CD4-positive, alpha-beta T cell treated with Interleukin-17A for 1 hour (primary cell): ENCODE measurements around the gene BCL2.

Experiments
- DNase-seq: peaks from one replicate; pipeline ENCODE4 v3.0.0-alpha.2; 2020

The BCL2 gene

DNA sequence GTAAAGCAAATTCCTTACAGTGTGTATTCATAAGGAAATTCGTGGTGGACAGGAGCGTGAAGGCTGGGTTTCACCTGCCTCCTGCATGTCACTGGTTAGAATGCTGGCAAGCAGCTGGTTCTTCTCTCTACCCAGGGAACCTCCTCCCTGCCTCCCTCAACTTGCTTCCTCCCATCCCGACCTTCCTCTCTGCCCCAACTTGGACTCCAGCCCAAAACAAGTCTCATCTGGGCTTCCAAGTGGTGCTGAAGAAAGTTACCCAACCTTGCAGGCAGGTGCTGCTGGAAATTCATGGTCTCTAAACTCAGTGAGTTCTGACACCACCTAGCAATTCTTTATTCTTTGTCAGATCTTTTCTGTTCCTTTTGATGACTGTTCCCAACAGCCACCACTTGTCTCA is 184.5 kb downstream of the BCL2 start:
- no peak for DNase-seq

DNA sequence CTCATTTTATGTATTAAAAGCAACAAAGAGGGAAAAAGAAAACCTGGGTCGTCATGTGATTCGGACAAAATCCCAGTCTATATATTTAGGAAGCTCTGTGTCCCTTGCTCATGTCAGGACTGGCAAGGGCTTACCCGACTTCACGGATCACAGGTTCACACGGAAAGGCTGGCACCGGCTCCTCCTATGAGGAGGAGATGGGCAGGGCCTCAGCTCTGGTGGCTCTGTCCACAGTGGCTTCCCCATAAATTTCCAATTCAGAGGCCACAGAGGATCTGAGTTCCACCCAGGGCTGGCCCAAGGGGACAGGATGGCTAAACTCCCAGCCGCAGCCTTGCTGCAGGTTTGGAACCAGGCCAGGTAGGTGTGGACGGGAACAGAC is 186.8 kb downstream of the BCL2 start:
- no peak for DNase-seq

DNA sequence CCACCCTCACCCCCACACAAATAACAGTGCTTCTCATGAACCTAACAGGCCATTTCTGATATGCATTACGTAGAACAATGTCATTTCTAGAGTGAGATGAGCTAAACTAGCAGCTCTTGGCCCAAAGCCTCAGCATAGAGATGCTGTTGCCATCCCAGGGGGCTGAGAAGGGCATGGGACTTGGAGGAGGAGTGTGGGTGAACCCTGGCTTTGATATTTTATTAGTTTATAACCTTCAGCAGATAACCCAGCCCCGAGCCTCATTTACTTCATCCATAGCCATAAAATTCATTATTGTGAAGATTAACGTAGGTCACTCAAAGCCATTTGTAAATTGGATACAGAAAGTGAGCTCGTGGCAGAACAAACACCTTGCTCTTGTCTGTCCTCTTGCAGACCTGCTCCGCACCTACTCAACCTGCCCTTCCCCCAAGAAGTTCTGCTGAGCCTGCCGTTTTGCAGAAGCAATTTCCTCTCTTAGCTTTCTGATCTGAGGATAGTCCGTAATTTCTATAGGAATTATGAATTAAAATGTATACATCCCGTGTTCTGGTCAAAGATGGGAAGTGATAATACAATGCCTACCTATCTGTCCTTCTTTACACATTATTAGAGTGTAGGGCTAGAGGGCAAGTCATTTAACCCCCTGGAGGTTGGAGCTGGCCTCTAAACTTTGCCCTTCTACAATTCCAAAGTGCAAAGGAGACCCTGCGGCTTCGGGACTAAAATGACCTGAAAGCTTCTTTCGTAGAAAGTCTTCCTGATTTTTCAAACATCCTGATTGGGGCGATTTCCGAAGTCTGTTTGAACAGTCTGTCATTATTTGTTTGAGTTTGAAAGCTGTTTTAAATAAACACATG is 187.4 kb downstream of the BCL2 start:
- no peak for DNase-seq

DNA sequence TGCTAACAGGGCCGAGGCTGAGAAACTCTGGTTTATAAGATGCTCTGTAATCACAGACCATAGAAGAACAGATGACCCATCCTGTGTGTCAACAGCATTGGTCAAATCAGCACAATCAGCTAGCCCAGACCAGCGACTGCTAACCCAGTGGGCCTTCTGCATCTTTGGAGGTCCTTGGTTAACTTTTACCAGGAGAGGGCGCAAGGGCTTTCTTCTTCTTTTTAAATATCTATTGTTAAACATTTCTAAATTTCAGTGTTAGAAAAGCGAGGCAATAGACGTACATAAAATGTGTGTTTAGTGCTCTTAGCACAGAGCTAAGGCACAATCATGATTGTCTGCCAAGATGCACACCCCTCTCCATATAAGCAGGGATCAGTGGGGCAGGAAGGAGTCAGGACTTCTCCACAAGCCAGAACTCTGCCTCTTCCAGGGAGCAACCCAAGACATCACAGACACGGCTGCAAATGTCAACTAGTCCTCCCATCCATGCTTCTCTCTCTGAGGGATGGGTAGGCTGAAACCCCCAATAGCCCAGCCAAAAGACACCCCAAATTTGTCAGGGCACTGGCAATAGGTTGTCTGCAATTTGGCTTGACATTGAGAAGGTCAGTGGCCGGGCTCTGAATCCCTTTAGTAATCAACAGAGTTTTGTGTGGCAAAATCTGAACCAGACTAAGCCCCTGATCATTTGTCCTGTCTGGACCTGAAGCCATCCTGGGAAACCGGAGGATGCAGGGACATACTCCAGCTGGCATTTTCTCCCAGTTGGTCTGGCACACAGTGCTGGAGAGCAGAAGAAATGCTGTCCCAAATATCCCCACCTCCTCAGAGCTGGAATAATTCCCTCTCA is 188.2 kb downstream of the BCL2 start:
- DNase-seq = peak; percentile 80

DNA sequence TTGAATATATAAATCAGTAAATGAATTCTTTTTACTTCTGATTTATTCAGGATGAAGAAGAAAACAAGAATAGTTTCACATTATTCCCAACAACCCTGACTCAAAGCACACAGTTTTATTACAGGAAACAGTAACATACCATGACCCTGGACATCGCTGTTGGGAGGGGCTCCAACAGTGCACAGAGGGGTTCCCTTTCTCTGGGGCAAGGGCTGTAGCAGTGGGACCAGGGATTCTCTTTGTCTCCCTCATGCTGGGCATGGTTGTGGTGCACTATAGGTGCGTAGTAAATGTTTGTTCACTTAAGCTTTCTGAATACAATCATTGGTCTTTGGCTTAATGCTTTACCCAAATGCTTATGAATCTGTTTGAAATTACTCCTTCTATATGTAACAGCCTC is 189.4 kb downstream of the BCL2 start:
- no peak for DNase-seq

DNA sequence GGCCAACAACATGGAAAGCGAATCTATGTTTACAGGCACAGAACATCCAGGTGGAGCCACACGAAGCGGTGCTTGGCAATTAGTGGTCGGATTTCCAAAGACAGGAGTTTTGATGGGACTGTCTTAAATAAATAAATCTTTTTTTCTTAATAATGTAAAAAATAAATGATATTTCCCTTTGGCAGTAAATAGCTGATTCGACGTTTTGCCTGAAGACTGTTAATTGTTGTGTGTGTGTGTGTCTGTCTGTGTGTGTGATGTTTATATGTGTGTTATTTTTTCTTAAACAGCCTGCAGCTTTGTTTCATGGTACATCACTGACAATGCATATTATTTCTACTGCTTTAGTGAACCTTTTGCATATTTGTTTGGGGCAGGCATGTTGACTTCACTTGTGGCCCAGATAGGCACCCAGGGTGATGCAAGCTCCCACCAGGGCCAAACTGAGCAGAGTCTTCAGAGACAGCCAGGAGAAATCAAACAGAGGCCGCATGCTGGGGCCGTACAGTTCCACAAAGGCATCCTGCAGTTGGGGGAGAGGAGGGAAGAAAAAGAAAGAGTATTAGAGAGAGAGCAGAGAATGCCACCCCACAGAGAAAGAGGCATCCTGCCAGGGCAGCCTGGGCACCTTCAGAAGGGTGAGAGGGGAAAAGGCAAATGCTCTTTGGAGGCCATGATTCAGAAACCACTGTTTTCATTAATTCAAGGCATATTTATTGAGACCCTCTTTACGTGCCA is 191.2 kb downstream of the BCL2 start:
- DNase-seq = no peak

DNA sequence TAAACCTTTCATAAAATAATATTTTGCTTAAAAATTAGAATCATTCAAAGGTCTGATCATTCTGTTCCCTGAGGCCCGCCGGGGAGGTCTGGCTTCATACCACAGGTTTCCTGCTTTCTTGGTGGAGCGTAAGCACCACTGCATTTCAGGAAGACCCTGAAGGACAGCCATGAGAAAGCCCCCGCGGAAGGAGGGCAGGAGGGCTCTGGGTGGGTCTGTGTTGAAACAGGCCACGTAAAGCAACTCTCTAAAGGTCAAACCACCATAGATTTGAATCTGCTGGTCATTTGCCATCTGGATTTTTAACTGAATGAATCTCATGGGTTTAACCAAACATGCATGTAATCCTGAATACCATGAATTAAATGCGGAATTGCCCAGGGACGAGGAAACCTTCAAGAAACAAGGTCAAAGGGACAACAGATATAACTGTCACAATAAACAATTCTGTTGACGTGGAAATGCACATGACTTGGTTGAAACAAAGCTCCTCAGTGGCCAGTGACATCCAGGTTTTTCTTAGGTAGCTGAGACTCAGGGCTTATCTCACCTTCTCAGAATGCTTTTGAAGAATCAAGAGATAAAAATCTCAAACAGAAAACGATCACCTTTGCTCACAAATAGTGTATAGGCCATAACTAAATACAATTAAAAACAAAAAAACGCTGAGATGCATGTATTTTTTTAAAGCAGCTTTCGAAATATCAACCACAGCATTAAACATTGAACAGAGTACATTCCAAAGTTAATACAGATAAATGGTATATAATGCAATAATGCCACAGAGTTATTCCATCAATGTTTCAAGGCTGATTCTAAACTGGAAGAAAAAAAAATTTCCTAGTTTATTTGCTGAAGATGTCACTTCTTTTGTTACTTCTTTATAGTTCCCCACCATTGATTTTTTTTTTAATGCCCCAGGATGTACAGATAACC is 193.2 kb downstream of the BCL2 start:
- DNase-seq = no peak

DNA sequence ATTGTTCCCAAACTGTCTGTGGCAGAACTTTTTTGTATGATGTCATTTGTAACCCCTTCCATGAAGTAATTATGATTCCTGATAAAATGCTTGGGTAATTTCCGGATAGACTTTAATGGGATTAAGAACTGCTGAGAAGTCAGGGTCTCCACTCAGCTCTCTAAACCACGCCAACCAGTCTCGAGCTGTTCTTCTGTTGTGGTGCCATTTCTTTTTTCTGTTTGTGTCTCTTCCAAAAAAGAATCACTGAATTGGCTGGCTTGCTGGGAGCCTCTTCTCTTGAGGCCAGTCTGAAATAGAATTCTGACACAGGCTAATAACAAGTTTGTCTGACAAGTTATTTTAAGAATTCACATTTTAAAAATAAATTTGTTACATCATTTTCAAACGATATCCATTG is 198.9 kb downstream of the BCL2 start:
- DNase-seq = no peak

DNA sequence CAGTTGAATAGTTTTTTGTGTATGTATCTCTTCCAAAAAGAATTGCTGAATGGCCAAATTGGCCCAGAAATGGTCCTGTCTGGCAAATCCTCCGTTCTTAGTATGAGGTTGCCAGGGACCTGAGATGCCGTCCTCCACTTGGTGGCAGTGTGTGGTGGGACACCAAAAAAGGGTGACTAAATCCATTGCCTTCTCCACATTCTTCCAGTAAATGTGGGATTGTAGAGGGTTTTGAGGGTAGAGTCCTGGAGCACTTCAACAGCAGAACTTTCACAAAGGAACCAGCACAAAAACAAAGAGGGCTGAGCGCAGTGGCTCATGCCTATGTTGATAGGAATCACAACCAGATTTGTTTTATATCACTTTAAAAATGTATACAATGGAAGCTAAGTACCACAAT is 199.9 kb downstream of the BCL2 start:
- DNase-seq = peak; percentile 26

DNA sequence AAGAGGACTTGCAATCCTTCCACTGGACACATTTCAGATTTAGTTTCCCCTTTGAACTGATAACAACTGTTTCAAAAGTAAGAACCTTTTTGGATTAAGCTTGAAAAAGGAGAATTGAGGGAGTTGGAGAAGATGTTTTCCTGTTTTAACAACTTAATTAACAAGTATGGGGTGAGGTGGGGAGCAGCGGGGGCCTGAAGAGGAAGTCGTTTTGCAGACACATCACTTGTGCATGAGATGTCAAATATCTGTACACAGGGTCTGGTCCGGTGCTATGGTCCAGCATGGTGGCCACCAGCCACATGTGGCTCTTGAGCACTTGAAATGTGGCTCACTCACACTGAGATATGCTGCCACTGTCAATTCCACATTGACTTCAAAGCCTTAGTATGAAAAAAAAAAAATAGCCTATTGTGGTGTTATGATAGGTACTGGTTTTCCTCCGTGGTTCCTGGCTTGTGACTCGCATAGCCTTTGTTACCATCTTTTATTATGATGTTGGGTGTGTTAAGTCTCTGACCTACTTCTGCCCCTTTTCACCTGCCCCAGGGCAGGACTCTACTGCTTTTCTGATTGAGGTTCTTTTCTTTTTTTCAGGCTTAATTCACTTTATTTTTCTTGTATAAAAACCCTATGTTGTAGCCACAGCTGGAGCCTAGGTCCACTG is 205.5 kb downstream of the BCL2 start:
- no peak for DNase-seq

DNA sequence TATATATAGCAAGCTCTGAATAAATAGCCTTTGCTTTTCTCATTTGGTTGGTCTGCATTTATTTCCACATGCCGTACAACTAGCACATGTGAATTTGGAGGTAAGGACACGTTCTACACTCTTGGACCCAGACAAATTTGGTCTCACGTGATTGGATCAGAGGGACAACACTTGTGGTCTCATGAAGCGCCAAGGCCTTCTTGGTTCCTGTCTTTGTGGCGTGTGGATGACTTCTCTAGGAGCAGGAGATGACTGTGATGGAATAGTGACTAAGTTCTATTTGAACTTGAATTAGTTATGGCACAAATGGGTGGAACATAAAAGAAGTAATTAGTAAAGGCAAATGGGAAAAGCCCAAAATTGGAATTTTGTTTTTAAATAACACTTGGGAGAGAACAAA is 206.9 kb downstream of the BCL2 start:
- DNase-seq = no peak

DNA sequence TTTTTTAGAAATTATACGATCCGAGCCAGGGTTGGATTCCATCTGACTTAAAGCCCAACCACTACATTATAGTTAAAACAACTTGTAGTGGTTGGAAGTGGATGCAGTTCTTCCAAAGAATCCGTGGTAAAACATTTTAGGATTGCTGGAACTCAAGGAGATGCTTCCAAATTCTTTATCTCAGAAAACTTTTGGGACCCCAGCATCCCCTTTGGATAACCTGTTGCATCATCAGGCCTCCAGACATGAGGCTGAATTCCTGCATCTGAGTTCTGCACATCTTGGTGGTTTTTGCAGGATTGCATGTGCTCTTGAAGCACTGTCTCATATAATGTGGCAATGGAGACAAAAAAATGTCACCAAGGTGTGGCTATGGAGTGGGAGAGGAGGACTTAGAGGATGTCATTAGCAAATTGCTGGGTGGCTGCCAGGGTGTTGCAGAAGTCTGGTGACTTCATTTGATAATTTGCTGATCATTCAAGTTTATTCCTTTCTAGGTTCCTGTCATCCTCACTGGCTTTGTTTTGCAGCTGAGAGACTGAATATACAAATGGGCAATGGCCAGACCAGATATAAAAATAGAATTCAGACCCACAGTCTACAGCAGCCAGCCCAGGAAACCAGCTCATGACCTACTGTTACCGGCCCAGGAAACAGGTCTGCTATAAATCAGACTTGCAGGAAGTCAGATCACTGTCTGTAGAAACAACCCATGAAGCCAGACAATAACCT is 207.7 kb downstream of the BCL2 start:
- DNase-seq = no peak

DNA sequence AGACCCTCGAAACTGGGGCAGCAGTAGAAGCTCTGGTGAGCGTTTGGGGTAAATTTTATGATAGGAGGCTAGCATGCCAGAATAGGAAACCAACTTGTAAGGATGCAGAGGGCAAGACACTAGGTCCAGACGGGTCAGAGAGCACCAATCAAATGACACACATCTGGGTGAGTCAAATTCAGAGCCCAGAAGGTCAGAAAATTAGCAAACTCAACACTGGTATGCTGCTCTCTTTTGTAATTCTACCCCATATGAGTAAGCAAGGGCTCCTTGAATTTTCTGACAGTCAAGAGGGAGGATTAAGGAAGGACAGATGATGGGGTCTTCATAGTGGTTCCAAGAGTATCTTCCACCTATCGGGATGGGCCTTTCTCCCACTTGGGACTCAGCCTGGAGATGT is 209.8 kb downstream of the BCL2 start:
- DNase-seq = no peak

DNA sequence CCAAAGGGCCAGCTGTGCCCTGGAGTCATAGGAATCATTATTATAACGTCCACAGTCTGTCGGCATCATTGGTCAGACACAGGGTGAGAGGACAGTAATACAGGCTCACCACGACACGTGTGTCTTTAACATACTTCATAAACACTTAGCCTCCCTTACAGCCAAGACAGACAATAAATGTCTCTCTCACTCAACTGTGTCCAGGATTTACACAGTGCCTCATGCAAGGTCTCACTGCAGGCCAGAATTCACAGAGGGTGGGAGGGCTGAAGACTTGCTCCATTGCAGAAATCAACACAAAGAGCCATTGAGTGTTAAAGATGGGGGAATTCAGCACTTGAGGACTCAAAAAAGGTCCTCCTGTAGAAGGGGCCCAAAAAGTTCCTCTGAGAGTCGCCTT is 210.5 kb downstream of the BCL2 start:
- no peak for DNase-seq

DNA sequence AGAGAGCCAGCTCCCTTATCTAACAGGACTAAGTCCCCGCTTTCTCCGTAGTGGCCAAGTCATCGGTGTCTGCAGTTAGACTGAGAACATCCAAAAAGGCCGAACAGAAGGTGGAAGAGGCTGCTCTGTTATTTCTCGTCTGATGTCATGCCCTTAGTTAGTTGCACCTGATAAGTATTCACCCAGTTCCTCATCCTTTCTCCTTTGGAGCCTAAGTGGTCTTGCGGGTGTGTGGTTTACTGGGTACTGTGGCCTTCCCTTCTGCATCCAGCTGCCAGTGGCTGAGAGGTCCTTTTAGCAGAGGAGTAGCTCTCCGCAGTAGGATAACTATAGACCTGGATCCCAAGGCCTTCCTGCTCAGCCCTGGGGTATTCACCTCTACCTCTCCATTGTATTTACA is 211.6 kb downstream of the BCL2 start:
- DNase-seq = no peak

DNA sequence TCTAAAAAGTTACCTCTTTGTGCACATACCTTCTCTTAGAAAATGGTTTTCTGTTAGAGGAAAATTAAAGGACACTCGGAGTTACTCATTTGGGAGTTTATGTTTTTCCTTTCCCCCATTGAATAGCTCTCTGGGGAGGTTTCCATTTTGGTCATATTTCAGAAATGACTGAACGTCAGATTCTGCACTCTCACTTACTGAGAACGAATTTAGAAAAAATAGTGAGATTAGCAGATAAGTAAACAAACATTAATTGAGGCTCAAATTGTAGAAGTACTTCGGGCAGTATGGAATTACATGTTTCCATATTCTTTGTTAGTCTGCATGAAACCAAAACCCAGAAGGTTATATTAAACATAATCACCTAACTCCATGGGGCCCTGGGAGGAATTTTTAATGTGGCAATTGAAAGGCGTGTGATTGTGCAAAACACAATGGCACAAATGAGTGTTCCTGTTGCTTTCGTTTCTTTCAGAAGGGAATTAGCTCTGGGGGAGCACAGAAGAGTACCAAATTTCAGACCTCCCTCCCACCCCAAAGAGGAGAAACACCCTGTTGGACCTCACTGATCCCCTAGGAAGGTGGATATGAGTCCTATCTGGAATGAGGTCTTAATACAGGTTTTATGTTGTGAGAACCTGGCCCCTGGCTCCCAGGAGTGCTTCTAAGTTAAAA is 212.3 kb downstream of the BCL2 start:
- DNase-seq = no peak

DNA sequence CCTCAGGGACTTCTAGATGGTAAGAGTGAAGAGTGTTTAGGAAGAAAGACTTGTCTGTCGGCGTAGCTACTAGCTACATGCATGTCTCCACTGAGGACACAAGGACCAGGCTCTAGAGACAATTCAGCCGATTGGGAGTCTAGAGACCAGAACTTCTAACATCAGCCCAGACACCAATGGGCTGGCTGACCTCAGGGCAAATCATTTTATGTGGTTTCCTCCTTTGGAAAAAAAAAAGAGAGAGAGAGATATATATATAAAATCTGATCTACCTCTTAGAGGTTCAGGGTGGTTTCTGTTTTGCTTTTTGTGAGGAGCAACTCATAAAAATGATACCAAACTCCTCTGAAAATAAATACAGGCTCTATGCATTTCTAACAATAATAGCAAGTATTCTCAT is 212.8 kb downstream of the BCL2 start:
- DNase-seq = no peak

DNA sequence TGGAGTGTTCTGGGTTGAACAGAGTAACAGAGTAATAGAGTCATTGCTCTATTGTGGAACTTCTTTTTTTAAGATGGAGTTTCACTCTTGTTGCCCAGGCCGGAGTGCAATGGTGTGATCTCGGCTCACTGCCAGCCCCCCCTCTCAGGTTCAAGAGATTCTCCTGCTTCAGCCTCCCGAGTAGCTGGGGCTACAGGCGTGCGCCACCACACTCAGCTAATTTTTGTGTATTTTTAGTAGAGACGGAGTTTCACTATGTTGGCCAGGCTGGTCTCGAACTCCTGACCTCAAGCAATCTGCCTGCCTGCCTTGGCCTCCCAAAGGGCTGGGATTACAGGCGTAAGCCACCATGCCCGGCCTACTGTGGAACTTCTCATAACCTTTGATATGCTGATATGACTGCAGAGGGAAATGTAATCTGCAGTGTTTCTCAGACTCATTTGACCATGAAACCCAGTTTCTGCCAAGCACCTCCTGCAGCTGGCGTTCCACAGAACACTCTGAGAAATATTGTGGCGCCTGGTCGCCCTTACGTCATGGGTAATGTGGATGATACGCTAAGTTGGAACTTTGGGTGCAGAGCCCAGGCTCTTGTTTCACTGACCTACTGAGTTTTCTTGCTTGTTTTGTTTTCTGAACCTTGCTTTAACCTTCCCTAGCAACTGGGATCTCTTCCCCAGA is 213.8 kb downstream of the BCL2 start:
- no peak for DNase-seq

DNA sequence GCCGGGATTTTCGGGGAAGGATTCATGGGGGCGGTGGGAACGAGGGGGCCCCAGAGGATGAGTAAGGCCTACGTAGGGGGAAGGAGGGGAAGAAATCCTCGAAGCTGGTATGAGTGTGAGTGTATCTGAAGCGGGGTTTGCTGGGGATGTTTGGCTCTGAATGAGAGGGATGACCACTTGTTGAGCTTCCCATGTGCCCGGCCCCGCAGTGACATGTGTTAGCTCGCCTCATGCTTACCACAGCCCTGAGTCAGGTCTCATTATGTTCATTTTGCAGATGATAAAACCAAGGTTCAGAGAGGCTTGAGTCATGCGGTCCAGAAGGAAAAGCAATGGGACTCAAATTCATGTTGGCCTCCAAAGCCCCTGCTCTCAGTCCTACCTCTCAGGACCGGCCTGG is 214.7 kb downstream of the BCL2 start:
- DNase-seq = no peak
